Keratinocyte (primary cell): Measurements from ENCODE around the gene EXOC6B. TPM values are rescaled to one million over a fixed set of nuclear protein-coding genes. Genes with fewer than 3 reads are reported as not detected.

Source experiments
- DNase-seq: peaks from one replicate; pipeline ENCODE4 v3.0.0-alpha.2; 2011; ENCODE audit warnings: low read depth, missing footprints, low spot score
- FAIRE-seq: peaks from 2 replicates; lab custom pipeline; 2011; peaks lifted over from hg19 to GRCh38; lab: Jason Lieb, UNC
- H2AFZ ChIP-seq: 2 replicates; pipeline ENCODE4 v1.6.0; 2012; ENCODE audit warnings: low read length, control low read depth, inconsistent platforms; ENCODE audit not compliant: control insufficient read depth
- H3K27ac ChIP-seq: 2 replicates; pipeline ENCODE4 v1.5.1; 2011; ENCODE audit warnings: low read length; ENCODE audit not compliant: control insufficient read depth, insufficient read depth
- H3K27me3 ChIP-seq: 3 replicates; pipeline ENCODE4 v1.6.0; 2011; ENCODE audit warnings: low read length; ENCODE audit not compliant: control insufficient read depth, insufficient read depth; ENCODE audit errors: extremely low read depth
- H3K36me3 ChIP-seq, 2 experiments: 2 replicates in 1 of 2; 3 replicates in 1 of 2; pipeline ENCODE4 v1.5.1; 2011; ENCODE audit warnings: low read length in 2 of 2, mild to moderate bottlenecking in 1 of 2; ENCODE audit not compliant: control insufficient read depth in 2 of 2, insufficient read depth in 2 of 2; ENCODE audit errors: extremely low read depth in 1 of 2
- H3K4me1 ChIP-seq: 3 replicates; pipeline ENCODE4 v1.5.1; 2011; ENCODE audit warnings: low read length; ENCODE audit not compliant: control insufficient read depth, insufficient read depth; ENCODE audit errors: extremely low read depth
- H3K4me2 ChIP-seq: 3 replicates; pipeline ENCODE4 v1.6.0; 2011; ENCODE audit warnings: low read depth, low read length; ENCODE audit not compliant: control insufficient read depth, insufficient read depth; ENCODE audit errors: extremely low read depth
- H3K4me3 ChIP-seq, 3 experiments: fragments of 200-600 bp in 1 of 3; sonication (generic) in 1 of 3; 2 replicates in 2 of 3; 3 replicates in 1 of 3; pipeline ENCODE4 v1.5.1; 2011 to 2016; ENCODE audit warnings: low read length in 3 of 3, mild to moderate bottlenecking in 3 of 3, control low read depth in 2 of 3, inconsistent platforms in 1 of 3, low read depth in 1 of 3, mixed read lengths in 1 of 3, mixed run types in 1 of 3, moderate library complexity in 1 of 3; ENCODE audit not compliant: control insufficient read depth in 2 of 3, insufficient read depth in 2 of 3; ENCODE audit errors: extremely low read depth in 1 of 3
- H3K79me2 ChIP-seq: 2 replicates; pipeline ENCODE4 v1.6.0; 2012; ENCODE audit warnings: low read length; ENCODE audit not compliant: control insufficient read depth, insufficient read depth
- H3K9ac ChIP-seq: 3 replicates; pipeline ENCODE4 v1.6.0; 2011; ENCODE audit warnings: low read length; ENCODE audit not compliant: control insufficient read depth, insufficient read depth; ENCODE audit errors: extremely low read depth
- H3K9me1 ChIP-seq: 3 replicates; pipeline ENCODE4 v1.6.0; 2011; ENCODE audit warnings: low read length; ENCODE audit not compliant: control insufficient read depth, insufficient read depth; ENCODE audit errors: extremely low read depth
- H3K9me3 ChIP-seq: 2 replicates; pipeline ENCODE4 v1.5.1; 2012; ENCODE audit warnings: low read depth, low read length; ENCODE audit not compliant: control insufficient read depth
- H4K20me1 ChIP-seq: 3 replicates; pipeline ENCODE4 v1.6.0; 2011; ENCODE audit warnings: low read length; ENCODE audit not compliant: control insufficient read depth, insufficient read depth; ENCODE audit errors: extremely low read depth
- CTCF ChIP-seq, 3 experiments: IDR thresholded peaks in 1 of 3; conservative IDR thresholded peaks in 1 of 3; optimal IDR thresholded peaks in 1 of 3; 2 replicates in 2 of 3; 3 replicates in 1 of 3; pipeline versions ENCODE3 to v1.5.1; 2011; ENCODE audit warnings: low read length in 3 of 3, mild to moderate bottlenecking in 3 of 3, moderate library complexity in 2 of 3, control low read depth in 1 of 3, inconsistent platforms in 1 of 3; ENCODE audit not compliant: insufficient read depth in 2 of 3; ENCODE audit errors: extremely low read depth in 1 of 3
- EZH2 ChIP-seq: IDR thresholded peaks from one replicate; pipeline ENCODE4 v1.6.1; 2012; ENCODE audit warnings: inconsistent platforms, mild to moderate bottlenecking, low read length, moderate library complexity
- dilution Hi-C: fragments of 300-500 bp; cut with MboI; formaldehyde crosslinking; loops from one replicate; pipeline ENCODE4 v1.7.0; 2020; ENCODE audit warnings: low sequenced_read_pairs; ENCODE audit not compliant: extremely low pct_ligation_motif_present
- polyA plus RNA-seq, 5 experiments: library from polyadenylated mRNA; depleted of rRNA in 3 of 5; stranded (reverse) in 3 of 5; stranded (forward) in 1 of 5; unstranded in 1 of 5; fragments of >200 nt; gene quantifications; 1 replicate in 1 of 5; 2 replicates in 3 of 5; 3 replicates in 1 of 5; pipeline versions ENCODE4 v1.2.1 to v1.2.3, GENCODE V29; 2011 to 2012; ENCODE audit warnings: missing spikeins in 2 of 5, low read depth in 1 of 5, low replicate concordance in 1 of 5

Gene EXOC6B
- polyA plus RNA-seq, 1 donor (not counting 4 experiments of a cell fraction or from before 2014, with no cell fraction given): 37.3 TPM

- Histone ChIP-seq H3K36me3 (no peaks in the 10 kb centered on the region), H3K79me2 (no peaks in the 10 kb centered on the region), H3K9ac (no peak overlapping the region), H3K9me3 (no peaks in the 10 kb centered on the region), H2AFZ (no peak overlapping the region), H3K4me2 (no peak overlapping the region), H3K27ac (no peak overlapping the region), H3K9me1 (no peaks in the 10 kb centered on the region), H3K4me3 (no peak overlapping the region), H3K27me3 (no peaks in the 10 kb centered on the region), H3K4me1 (peaks cover 9% of the 10 kb centered on the region), H4K20me1 (no peaks in the 10 kb centered on the region)
- DNase-seq (no peak), FAIRE-seq (no peak)
- dilution Hi-C loops: no loop called here
- no peak for TF ChIP-seq CTCF (optimal IDR thresholded peaks at IDR 0.05 in 1 of 3, IDR thresholded peaks at IDR 0.05 in 1 of 3, conservative IDR thresholded peaks at IDR 0.05 in 1 of 3; ENCODE audit: extremely low read depth in 1 of 3, insufficient read depth in 2 of 3, low read length in 3 of 3)
- TF ChIP-seq EZH2: no peak
These were observed 74.7 kb downstream of the EXOC6B start for GRCh38 chr2:72750977-72751639.

- FAIRE-seq: no peak
- H3K27me3 ChIP-seq: no peaks in the 10 kb centered on the region
These were observed 75.4 kb downstream of the EXOC6B start for GRCh38 chr2:72750466-72750865.

More at GRCh38 chr2:72750466-72750865, 75.4 kb downstream of the EXOC6B start:
- Histone ChIP-seq H3K4me1 (peaks cover 5% of the 10 kb centered on the region), H4K20me1 (no peaks in the 10 kb centered on the region), H3K36me3 (no peaks in the 10 kb centered on the region), H3K9me1 (no peaks in the 10 kb centered on the region), H3K9ac (no peak overlapping the region), H3K4me3 (no peak overlapping the region), H3K27ac (no peak overlapping the region), H3K9me3 (no peaks in the 10 kb centered on the region), H3K79me2 (no peaks in the 10 kb centered on the region), H2AFZ (no peak overlapping the region), H3K4me2 (no peak overlapping the region)
- no peak for TF ChIP-seq CTCF (optimal IDR thresholded peaks at IDR 0.05 in 1 of 3, IDR thresholded peaks at IDR 0.05 in 1 of 3, conservative IDR thresholded peaks at IDR 0.05 in 1 of 3; ENCODE audit: extremely low read depth in 1 of 3, insufficient read depth in 2 of 3, low read length in 3 of 3)
- TF ChIP-seq EZH2: no peak
- dilution Hi-C loops: no loop called here
- no peak for DNase-seq
